Neural progenitor cell (in vitro differentiated cells): ENCODE results near the gene AJAP1. TPM values are rescaled to one million over a fixed set of nuclear protein-coding genes. Genes with fewer than 3 reads are reported as not detected.

Experiments
- DNase-seq: peaks from one replicate; pipeline ENCODE4 v3.0.0-alpha.2; 2016; ENCODE audit warnings: low spot score
- H2AFZ ChIP-seq: fragments of 200-600 bp; sonication (generic); replicated peaks from 2 replicates; pipeline ENCODE4 v1.6.1; 2016; ENCODE audit warnings: antibody characterized with exemption
- H3F3A ChIP-seq: fragments of 200-600 bp; sonication (generic); 2 replicates; pipeline ENCODE4 v1.6.1; 2016; ENCODE audit warnings: antibody characterized with exemption, low read depth
- H3K27ac ChIP-seq: fragments of 200-600 bp; sonication (generic); 2 replicates; pipeline ENCODE4 v1.5.1; 2016; ENCODE audit warnings: mild to moderate bottlenecking
- H3K27me3 ChIP-seq: fragments of 200-600 bp; sonication (generic); 2 replicates; pipeline ENCODE4 v1.6.1; 2016; ENCODE audit warnings: mild to moderate bottlenecking, moderate library complexity
- H3K36me3 ChIP-seq: fragments of 200-600 bp; sonication (generic); 2 replicates; pipeline ENCODE4 v1.5.1; 2016
- H3K4me1 ChIP-seq: fragments of 200-600 bp; sonication (generic); 2 replicates; pipeline ENCODE4 v1.6.1; 2016; ENCODE audit warnings: mixed run types
- H3K4me2 ChIP-seq: fragments of 200-600 bp; sonication (generic); 2 replicates; pipeline ENCODE4 v1.6.1; 2016
- H3K4me3 ChIP-seq: fragments of 200-600 bp; sonication (generic); 2 replicates; pipeline ENCODE4 v1.5.1; 2016
- H3K79me2 ChIP-seq: fragments of 200-600 bp; sonication (generic); 2 replicates; pipeline ENCODE4 v1.6.1; 2016; ENCODE audit warnings: low read depth
- H3K9ac ChIP-seq: fragments of 200-600 bp; sonication (generic); 2 replicates; pipeline ENCODE4 v1.6.1; 2016
- H3K9me3 ChIP-seq: fragments of 200-600 bp; sonication (generic); 2 replicates; pipeline ENCODE4 v1.5.1; 2016; ENCODE audit warnings: low read depth
- H4K20me1 ChIP-seq: fragments of 200-600 bp; sonication (generic); 2 replicates; pipeline ENCODE4 v1.6.1; 2016; ENCODE audit warnings: low read depth
- H3K27ac Mint-ChIP-seq: 3 replicates; pipeline ENCODE4 v1.8.0; 2021; ENCODE audit warnings: mixed read lengths
- H3K27me3 Mint-ChIP-seq: 2 replicates; pipeline ENCODE4 v1.8.0; 2022; ENCODE audit warnings: low read depth, mild to moderate bottlenecking, inconsistent platforms, moderate library complexity, mixed read lengths; ENCODE audit not compliant: insufficient read depth
- H3K36me3 Mint-ChIP-seq: 3 replicates; pipeline ENCODE4 v1.8.0; 2021; ENCODE audit warnings: mixed read lengths
- H3K4me1 Mint-ChIP-seq: 3 replicates; pipeline ENCODE4 v1.8.0; 2021; ENCODE audit warnings: mixed read lengths
- H3K4me3 Mint-ChIP-seq: 3 replicates; pipeline ENCODE4 v1.8.0; 2021; ENCODE audit warnings: mild to moderate bottlenecking, moderate library complexity, mixed read lengths
- H3K9me3 Mint-ChIP-seq: 3 replicates; pipeline ENCODE4 v1.8.0; 2020; ENCODE audit warnings: mixed read lengths
- CTCF ChIP-seq: fragments of 200-600 bp; sonication (generic); IDR thresholded peaks from 2 replicates; pipeline ENCODE4 v1.5.1; 2017; ENCODE audit warnings: antibody characterized with exemption, mild to moderate bottlenecking
- EZH2 ChIP-seq: fragments of 200-600 bp; sonication (generic); IDR thresholded peaks from 2 replicates; pipeline ENCODE4 v1.6.1; 2017; ENCODE audit warnings: antibody characterized with exemption, mild to moderate bottlenecking, moderate library complexity
- EZH2phosphoT487 ChIP-seq: fragments of 200-600 bp; sonication (generic); IDR thresholded peaks from 2 replicates; pipeline ENCODE4 v1.6.1; 2017; ENCODE audit warnings: antibody characterized with exemption
- total RNA-seq: library from RNA; depleted of rRNA; stranded (reverse); fragments of >200 nt; gene quantifications from 2 replicates; pipeline ENCODE4 v1.2.3, GENCODE V29; 2015; ENCODE audit warnings: low replicate concordance

Gene AJAP1
- total RNA-seq, 1 donor from 2014 or later, result 0.21 TPM

GRCh38 chr1:4685523-4685865 lies 31.1 kb downstream of the AJAP1 start:
- no peak overlapping the region for H3K4me3 ChIP-seq
- no peaks in the 10 kb centered on the region for H3K36me3 ChIP-seq
- no peak overlapping the region for H3K9ac ChIP-seq
- H3K4me1 ChIP-seq, result peaks cover 12% of the 10 kb centered on the region
- H3F3A ChIP-seq, result no peaks in the 10 kb centered on the region
- H2AFZ ChIP-seq, result no peak overlapping the region
- DNase-seq, result no peak
- H3K27ac ChIP-seq, result no peak overlapping the region
- H3K4me2 ChIP-seq, result no peak overlapping the region
- no peaks in the 10 kb centered on the region for H3K36me3 Mint-ChIP-seq
- H3K27me3 Mint-ChIP-seq, result peaks cover 6% of the 10 kb centered on the region
- no peak overlapping the region for H3K27ac Mint-ChIP-seq
- H3K79me2 ChIP-seq, result no peaks in the 10 kb centered on the region
- peaks cover 10% of the 10 kb centered on the region for H4K20me1 ChIP-seq
- H3K4me1 Mint-ChIP-seq, result peaks cover 43% of the 10 kb centered on the region
- no peaks in the 10 kb centered on the region for H3K9me3 Mint-ChIP-seq
- H3K27me3 ChIP-seq, result peaks cover 66% of the 10 kb centered on the region
- no peaks in the 10 kb centered on the region for H3K9me3 ChIP-seq
- TF ChIP-seq CTCF (no peak), EZH2phosphoT487 (no peak), EZH2 (no peak)
- no peak overlapping the region for H3K4me3 Mint-ChIP-seq

DNA sequence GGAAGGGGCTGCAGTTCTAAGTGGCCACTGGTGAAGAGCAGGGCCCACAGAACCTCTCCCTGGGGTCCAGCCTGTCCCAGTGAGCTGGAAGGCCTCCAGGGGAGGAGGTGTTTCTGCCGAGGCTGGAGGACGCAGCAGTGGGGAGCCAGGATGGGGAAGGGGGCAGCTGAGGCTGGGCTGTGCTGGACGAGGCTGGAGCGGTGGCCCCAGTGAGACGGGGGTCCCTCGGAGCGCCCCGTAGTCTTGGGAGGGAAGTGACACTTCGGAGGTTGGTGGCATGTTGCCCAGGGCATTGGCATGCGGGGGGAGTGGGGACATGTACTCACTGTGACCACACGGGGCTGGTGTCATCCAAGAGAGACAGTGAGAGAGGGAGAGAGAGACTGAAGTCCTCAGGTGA lies 33.5 kb downstream of the AJAP1 start:
- Mint-ChIP-seq H3K9me3 (no peaks in the 10 kb centered on the region), H3K27me3 (peaks cover 6% of the 10 kb centered on the region), H3K27ac (no peak overlapping the region), H3K4me3 (no peak overlapping the region), H3K4me1 (peaks cover 43% of the 10 kb centered on the region), H3K36me3 (no peaks in the 10 kb centered on the region)
- Histone ChIP-seq H3K36me3 (no peaks in the 10 kb centered on the region), H3K27me3 (peaks cover 49% of the 10 kb centered on the region), H3K4me3 (no peak overlapping the region), H3K79me2 (no peaks in the 10 kb centered on the region), H3K9ac (no peak overlapping the region), H2AFZ (no peak overlapping the region), H3K4me2 (no peak overlapping the region), H3K9me3 (no peaks in the 10 kb centered on the region), H3K27ac (no peak overlapping the region), H3K4me1 (peaks cover 12% of the 10 kb centered on the region), H3F3A (no peaks in the 10 kb centered on the region), H4K20me1 (peaks cover 10% of the 10 kb centered on the region)
- DNase-seq, result no peak
- TF ChIP-seq CTCF (no peak), EZH2 (no peak), EZH2phosphoT487 (no peak)

DNA sequence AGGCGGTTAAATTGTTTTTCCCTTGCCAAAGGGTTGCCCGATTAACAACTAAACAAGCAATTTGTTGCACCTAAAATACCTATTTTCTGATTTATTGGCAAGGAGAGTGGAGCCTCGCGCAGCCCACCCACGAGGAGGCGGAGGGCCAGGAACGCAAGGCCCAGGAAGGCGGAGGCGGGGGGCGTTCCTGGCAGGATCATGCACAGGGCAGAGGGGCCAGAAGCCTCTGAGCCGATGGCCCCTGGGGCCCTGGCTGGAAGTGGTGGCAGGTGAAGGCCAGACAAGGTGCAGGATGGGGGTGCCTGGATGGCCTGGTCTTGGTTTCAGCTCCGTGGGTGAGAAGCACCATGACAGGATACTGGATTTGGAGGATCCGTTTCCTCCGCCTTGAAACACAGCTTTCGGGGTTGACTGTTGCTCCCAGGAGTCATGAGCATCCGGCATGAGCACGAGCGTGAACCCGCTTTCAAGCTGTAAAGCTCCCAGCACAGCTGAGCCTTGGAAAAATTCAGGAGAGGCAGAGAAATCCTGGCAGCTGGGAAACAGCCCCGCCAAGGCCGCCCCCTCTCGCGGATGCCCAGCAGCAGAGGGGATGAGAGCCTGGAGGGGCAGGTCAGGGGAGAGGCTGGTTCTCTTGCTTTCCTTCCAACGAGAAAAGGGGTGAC lies 35.0 kb downstream of the AJAP1 start:
- Histone ChIP-seq H3K79me2 (no peaks in the 10 kb centered on the region), H4K20me1 (peaks cover 10% of the 10 kb centered on the region), H3K4me2 (no peak overlapping the region), H3K4me1 (peaks cover 9% of the 10 kb centered on the region), H2AFZ (no peak overlapping the region), H3K36me3 (no peaks in the 10 kb centered on the region), H3K27ac (no peak overlapping the region), H3K27me3 (peaks cover 35% of the 10 kb centered on the region), H3K9ac (no peak overlapping the region), H3K9me3 (no peaks in the 10 kb centered on the region), H3K4me3 (no peak overlapping the region), H3F3A (no peaks in the 10 kb centered on the region)
- Mint-ChIP-seq H3K4me3 (no peak overlapping the region), H3K27me3 (peaks cover 8% of the 10 kb centered on the region), H3K9me3 (no peaks in the 10 kb centered on the region), H3K27ac (no peak overlapping the region), H3K4me1 (peaks cover 39% of the 10 kb centered on the region), H3K36me3 (no peaks in the 10 kb centered on the region)
- no peak for DNase-seq
- no peak for TF ChIP-seq EZH2
- TF ChIP-seq EZH2phosphoT487, result no peak
- TF ChIP-seq CTCF, result no peak
